OCI-LY1 (cell line): Measurements from ENCODE around the gene DIP2B.

Experiments used
- EZH2 ChIP-seq: fragments of 200-600 bp; sonication (generic), shearing (Covaris generic); IDR thresholded peaks from 2 replicates; pipeline ENCODE4 v1.8.0; 2017; ENCODE audit warnings: borderline replicate concordance, mixed run types, mild to moderate bottlenecking, antibody characterized with exemption, low read length, moderate library complexity, mixed read lengths
- TF ChIP-seq, protein P1 (sequence below): fragments of 200-600 bp; sonication (generic), shearing (Covaris generic); IDR thresholded peaks from 2 replicates; pipeline ENCODE4 v1.5.1; 2017; ENCODE audit warnings: mild to moderate bottlenecking, antibody characterized with exemption, low read length, moderate library complexity, mixed read lengths

DNA sequence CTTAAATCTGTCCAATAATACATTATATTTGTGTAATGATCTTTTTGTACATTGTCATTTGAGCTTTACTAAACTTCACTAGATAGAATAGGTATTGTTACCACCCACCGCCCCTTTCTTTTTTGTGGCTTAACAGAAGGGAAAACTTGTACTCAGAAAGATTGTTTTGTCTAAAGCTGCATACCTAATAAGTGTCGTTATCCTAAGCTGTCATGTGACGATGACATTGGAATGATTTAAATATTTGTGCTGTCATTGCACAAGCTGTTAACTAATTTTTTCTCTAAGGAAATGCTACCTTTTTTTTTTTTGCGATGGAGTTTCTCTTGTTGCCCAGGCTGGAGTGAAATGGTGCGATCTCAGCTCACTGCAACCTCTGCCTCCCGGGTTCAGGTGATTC, 3.6 kb downstream of the DIP2B start:
- TF ChIP-seq, protein P1, sequence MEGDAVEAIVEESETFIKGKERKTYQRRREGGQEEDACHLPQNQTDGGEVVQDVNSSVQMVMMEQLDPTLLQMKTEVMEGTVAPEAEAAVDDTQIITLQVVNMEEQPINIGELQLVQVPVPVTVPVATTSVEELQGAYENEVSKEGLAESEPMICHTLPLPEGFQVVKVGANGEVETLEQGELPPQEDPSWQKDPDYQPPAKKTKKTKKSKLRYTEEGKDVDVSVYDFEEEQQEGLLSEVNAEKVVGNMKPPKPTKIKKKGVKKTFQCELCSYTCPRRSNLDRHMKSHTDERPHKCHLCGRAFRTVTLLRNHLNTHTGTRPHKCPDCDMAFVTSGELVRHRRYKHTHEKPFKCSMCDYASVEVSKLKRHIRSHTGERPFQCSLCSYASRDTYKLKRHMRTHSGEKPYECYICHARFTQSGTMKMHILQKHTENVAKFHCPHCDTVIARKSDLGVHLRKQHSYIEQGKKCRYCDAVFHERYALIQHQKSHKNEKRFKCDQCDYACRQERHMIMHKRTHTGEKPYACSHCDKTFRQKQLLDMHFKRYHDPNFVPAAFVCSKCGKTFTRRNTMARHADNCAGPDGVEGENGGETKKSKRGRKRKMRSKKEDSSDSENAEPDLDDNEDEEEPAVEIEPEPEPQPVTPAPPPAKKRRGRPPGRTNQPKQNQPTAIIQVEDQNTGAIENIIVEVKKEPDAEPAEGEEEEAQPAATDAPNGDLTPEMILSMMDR = no peak
- no peak for TF ChIP-seq EZH2
